H1 (cell line): ENCODE measurements around the gene CALR. TPM values are rescaled to one million over a fixed set of nuclear protein-coding genes. Genes with fewer than 3 reads are reported as not detected.

Experiments used
- CTCF ChIA-PET: fragments of 300-600 bp; sonication (Branson Sonifier 250); formaldehyde crosslinking; loops from one replicate; lab custom pipeline; 2021; ENCODE audit not compliant: partially characterized antibody; lab: Charles Lee
- POLR2A ChIA-PET: fragments of 300-600 bp; sonication (Branson Sonifier 250); formaldehyde crosslinking; loops from one replicate; lab custom pipeline; 2021; ENCODE audit warnings: inconsistent platforms; ENCODE audit not compliant: partially characterized antibody; lab: Charles Lee
- DNase-seq, 2 experiments: peaks; one replicate each; pipeline versions ENCODE4 v3.0.0 to v3.0.0-alpha.2; 2010 to 2022; ENCODE audit warnings: low spot score in 2 of 2, low read depth in 1 of 2, mixed read lengths in 1 of 2
- FAIRE-seq: peaks from 2 replicates; lab custom pipeline; 2011; peaks lifted over from hg19 to GRCh38; lab: Jason Lieb, UNC
- H2AFZ ChIP-seq: 2 replicates; pipeline ENCODE4 v1.8.1; 2012; ENCODE audit warnings: low read length, inconsistent platforms
- H2AK5ac ChIP-seq: 2 replicates; pipeline ENCODE4 v1.6.1; 2013; ENCODE audit warnings: low read depth, low read length
- H2BK120ac ChIP-seq: replicated peaks from 2 replicates; pipeline ENCODE3; 2013; ENCODE audit warnings: low read depth, low read length, inconsistent platforms
- H2BK12ac ChIP-seq: 2 replicates; pipeline ENCODE4 v1.6.1; 2013; ENCODE audit warnings: low read depth, low read length
- H2BK15ac ChIP-seq: 2 replicates; pipeline ENCODE4 v1.6.1; 2013; ENCODE audit warnings: low read length
- H2BK20ac ChIP-seq: 2 replicates; pipeline ENCODE4 v1.6.1; 2013; ENCODE audit warnings: low read length
- H2BK5ac ChIP-seq: 2 replicates; pipeline ENCODE4 v1.6.1; 2013; ENCODE audit warnings: low read depth, low read length
- H3K14ac ChIP-seq: 2 replicates; pipeline ENCODE4 v1.6.1; 2013; ENCODE audit warnings: inconsistent platforms; ENCODE audit not compliant: insufficient read length
- H3K18ac ChIP-seq: 2 replicates; pipeline ENCODE4 v1.6.1; 2013; ENCODE audit warnings: low read length; ENCODE audit errors: extremely low read depth
- H3K23ac ChIP-seq: 2 replicates; pipeline ENCODE4 v1.6.1; 2013; ENCODE audit warnings: inconsistent platforms; ENCODE audit not compliant: insufficient read length
- H3K23me2 ChIP-seq: 2 replicates; pipeline ENCODE4 v1.6.1; 2013; ENCODE audit warnings: low read depth, low read length
- H3K27ac ChIP-seq: 2 replicates; pipeline ENCODE4 v1.6.1; 2011; ENCODE audit warnings: low read depth, low read length, inconsistent platforms
- H3K27me3 ChIP-seq, 4 experiments: replicated peaks in 1 of 4; 1 replicate in 1 of 4; 2 replicates in 3 of 4; pipeline versions ENCODE4 v1.6.1 to v1.8.1; 2011 to 2013; ENCODE audit warnings: low read length in 3 of 4, mild to moderate bottlenecking in 3 of 4, inconsistent platforms in 2 of 4, mixed read lengths in 2 of 4, moderate library complexity in 1 of 4; ENCODE audit not compliant: control insufficient read depth in 3 of 4, insufficient read depth in 3 of 4; ENCODE audit errors: extremely low read depth in 1 of 4
- H3K36me3 ChIP-seq, 4 experiments: 2 replicates each; pipeline versions ENCODE4 v1.6.1 to v1.8.1; 2011 to 2013; ENCODE audit warnings: mild to moderate bottlenecking in 4 of 4, low read length in 3 of 4, moderate library complexity in 2 of 4, control low read depth in 1 of 4, inconsistent platforms in 1 of 4; ENCODE audit not compliant: insufficient read depth in 4 of 4, control insufficient read depth in 2 of 4
- H3K4ac ChIP-seq: replicated peaks from 2 replicates; pipeline ENCODE3; 2013; ENCODE audit warnings: low read length, low read depth, mixed read lengths, inconsistent platforms; ENCODE audit not compliant: insufficient read length
- H3K4me1 ChIP-seq, 4 experiments: replicated peaks in 1 of 4; 1 replicate in 1 of 4; 2 replicates in 3 of 4; pipeline versions ENCODE4 v1.6.1 to v1.8.1; 2011 to 2013; ENCODE audit warnings: low read length in 3 of 4, inconsistent platforms in 2 of 4, mixed read lengths in 1 of 4; ENCODE audit not compliant: insufficient read depth in 4 of 4, control insufficient read depth in 3 of 4
- H3K4me2 ChIP-seq, 2 experiments: 2 replicates each; pipeline versions ENCODE4 v1.6.1 to v1.8.1; 2011 to 2013; ENCODE audit warnings: low read depth in 2 of 2, low read length in 2 of 2, control low read depth in 1 of 2, inconsistent platforms in 1 of 2, mild to moderate bottlenecking in 1 of 2; ENCODE audit not compliant: insufficient read depth in 1 of 2
- H3K4me3 ChIP-seq, 4 experiments: fragments of 200-600, 300-600 bp in 1 of 4; sonication (generic), shearing (Covaris generic), sonication (Bioruptor Twin) in 1 of 4; 2 replicates each; pipeline versions ENCODE4 v1.5.1 to v1.8.1; 2011 to 2016; ENCODE audit warnings: low read length in 4 of 4, low read depth in 3 of 4, control low read depth in 2 of 4, inconsistent platforms in 2 of 4, mild to moderate bottlenecking in 2 of 4, mixed read lengths in 1 of 4, moderate library complexity in 1 of 4; ENCODE audit not compliant: insufficient read depth in 2 of 4; ENCODE audit errors: extremely low read depth in 1 of 4
- H3K56ac ChIP-seq: replicated peaks from 2 replicates; pipeline ENCODE3; 2013; ENCODE audit warnings: low read depth, mild to moderate bottlenecking, mixed read lengths, low read length, inconsistent platforms; ENCODE audit not compliant: insufficient read length
- H3K79me1 ChIP-seq: 2 replicates; pipeline ENCODE4 v1.6.1; 2013; ENCODE audit warnings: low read depth, low read length, control low read depth
- H3K79me2 ChIP-seq, 2 experiments: 2 replicates each; pipeline versions ENCODE4 v1.6.1 to v1.8.1; 2012 to 2013; ENCODE audit warnings: low read length in 2 of 2, mild to moderate bottlenecking in 2 of 2, inconsistent platforms in 1 of 2; ENCODE audit not compliant: insufficient read depth in 2 of 2, control insufficient read depth in 1 of 2
- H3K9ac ChIP-seq, 4 experiments: replicated peaks in 1 of 4; 1 replicate in 1 of 4; 2 replicates in 3 of 4; pipeline versions ENCODE4 v1.6.1 to v1.8.1; 2011 to 2013; ENCODE audit warnings: low read depth in 3 of 4, low read length in 3 of 4, control low read depth in 2 of 4, mild to moderate bottlenecking in 2 of 4, moderate library complexity in 2 of 4, inconsistent platforms in 1 of 4; ENCODE audit errors: extremely low read depth in 1 of 4
- H3K9me3 ChIP-seq, 2 experiments: 2 replicates each; pipeline versions ENCODE4 v1.6.1 to v1.8.1; 2012 to 2013; ENCODE audit warnings: mild to moderate bottlenecking in 2 of 2, moderate library complexity in 2 of 2, control low read depth in 1 of 2, inconsistent platforms in 1 of 2, low read depth in 1 of 2, low read length in 1 of 2, mixed read lengths in 1 of 2; ENCODE audit not compliant: insufficient read depth in 2 of 2
- H4K20me1 ChIP-seq, 2 experiments: replicated peaks in 1 of 2; 2 replicates each; pipeline versions ENCODE3 to v1.8.1; 2011 to 2013; ENCODE audit warnings: inconsistent platforms in 2 of 2, low read length in 2 of 2, mild to moderate bottlenecking in 1 of 2; ENCODE audit not compliant: insufficient read depth in 2 of 2, control insufficient read depth in 1 of 2
- H4K5ac ChIP-seq: 2 replicates; pipeline ENCODE4 v1.6.1; 2013; ENCODE audit warnings: low read length, low read depth, mixed read lengths, inconsistent platforms; ENCODE audit not compliant: insufficient read length
- H4K8ac ChIP-seq: 2 replicates; pipeline ENCODE4 v1.8.0; 2013; ENCODE audit warnings: mild to moderate bottlenecking, moderate library complexity, low read length, inconsistent platforms; ENCODE audit not compliant: insufficient read depth; ENCODE audit errors: extremely low read depth
- H4K91ac ChIP-seq: replicated peaks from 2 replicates; pipeline ENCODE3; 2013; ENCODE audit warnings: low read length, mixed read lengths, inconsistent platforms; ENCODE audit not compliant: insufficient read length
- SP4 ChIP-seq: IDR thresholded peaks from 2 replicates; pipeline ENCODE4 v1.6.1; 2012; ENCODE audit warnings: low read length, inconsistent platforms
- WGBS, 2 experiments: shearing (Covaris generic) in 1 of 2; methylation state at CpG; one replicate each; pipeline versions ENCODE4 v1.1.6 to v1.1.7; 2013 to 2015; ENCODE audit warnings: low lambda C conversion rate in 2 of 2, mixed read lengths in 2 of 2, inconsistent platforms in 1 of 2, low coverage in 1 of 2, missing lambda C conversion rate in 1 of 2; ENCODE audit not compliant: insufficient replicate concordance in 2 of 2, insufficient coverage in 1 of 2, insufficient read length in 1 of 2; ENCODE audit errors: extremely low coverage in 1 of 2, missing lambda C conversion rate in 1 of 2; 5-methylcytosine and 5-hydroxymethylcytosine counted together
- polyA plus RNA-seq, 7 experiments: library from polyadenylated mRNA; depleted of rRNA in 3 of 7; stranded (reverse) in 5 of 7; unstranded in 2 of 7; fragments of >200 nt in 5 of 7; fragments of 200-250 nt in 2 of 7; gene quantifications; 1 replicate in 5 of 7; 2 replicates in 1 of 7; 4 replicates in 1 of 7; pipeline versions ENCODE4 v1.2.1 to v1.2.3, GENCODE V29; 2011 to 2013; ENCODE audit warnings: missing spikeins in 2 of 7, mixed read lengths in 2 of 7
- total RNA-seq: library from RNA; stranded (reverse); fragmentation: NEBNext Ultra II Directional; extraction: Animal tissue kit (Norgen Biotek cat#: 25700); gene quantifications from 2 replicates; pipeline ENCODE4 v1.2.1, GENCODE V29; 2021
- TF ChIP-seq, protein P1 (sequence below): IDR thresholded peaks from 2 replicates; pipeline ENCODE4 v1.6.1; 2011; ENCODE audit warnings: low read length, improper control_type of control experiment

CALR gene
- total and polyA plus RNA-seq, 2 of the 8 experiments (the other 6 are each of a cell fraction or from before 2014, with no cell fraction given): 591 to 1,155 TPM

DNA sequence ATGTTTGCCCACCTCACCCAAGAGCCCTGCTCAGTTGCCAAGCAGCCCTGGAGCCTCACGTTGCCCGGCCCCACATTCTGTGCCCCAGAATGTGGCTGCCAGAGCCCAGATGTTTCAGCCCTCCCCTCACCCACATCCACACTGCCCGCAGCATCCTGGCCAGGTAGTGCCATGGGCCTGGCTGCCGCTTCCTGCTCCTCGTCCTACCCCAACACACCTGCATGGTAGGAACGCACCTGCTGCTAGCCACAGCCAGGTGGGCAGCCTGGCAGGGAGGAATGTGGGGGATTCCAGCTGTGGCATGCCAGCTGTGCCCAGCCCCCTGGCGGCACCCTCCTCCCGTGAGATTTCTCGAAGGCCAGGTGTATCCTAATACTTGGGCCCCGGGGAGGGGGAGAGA is 49.4 kb downstream of the CALR start:
- Histone ChIP-seq H2AFZ (no peak overlapping the region), H3K27me3 (peaks cover 0 to 59% (median 50%) of the 10 kb centered on the region in 4 experiments; a peak in 6 of 7 replicates), H2BK15ac (no peak overlapping the region), H3K9ac (no peak overlapping the region), H3K4me2 (no peak overlapping the region), H4K5ac (no peak overlapping the region), H3K14ac (no peak overlapping the region), H3K23me2 (peaks cover 26% of the 10 kb centered on the region), H3K4me3 (no peak overlapping the region), H3K79me1 (no peaks in the 10 kb centered on the region), H2BK12ac (peak overlapping the region; percentile 63; the same call in 1 of the 2 replicates), H3K27ac (no peak overlapping the region), H4K20me1 (peaks cover 0 to 26% of the 10 kb centered on the region in 2 experiments), H3K23ac (no peak overlapping the region), H2AK5ac (no peak overlapping the region), H2BK5ac (no peak overlapping the region), H2BK20ac (no peak overlapping the region), H3K18ac (no peak overlapping the region), H4K8ac (no peak overlapping the region), H3K9me3 (no peaks in the 10 kb centered on the region), H2BK120ac (no peak overlapping the region), H3K56ac (no peak overlapping the region), H3K36me3 (no peaks in the 10 kb centered on the region), H3K79me2 (no peaks in the 10 kb centered on the region), H4K91ac (no peak overlapping the region), H3K4ac (no peak overlapping the region), H3K4me1 (peaks cover 0 to 13% (median 5%) of the 10 kb centered on the region in 4 experiments; a peak in 4 of 7 replicates)
- TF ChIP-seq, protein P1, sequence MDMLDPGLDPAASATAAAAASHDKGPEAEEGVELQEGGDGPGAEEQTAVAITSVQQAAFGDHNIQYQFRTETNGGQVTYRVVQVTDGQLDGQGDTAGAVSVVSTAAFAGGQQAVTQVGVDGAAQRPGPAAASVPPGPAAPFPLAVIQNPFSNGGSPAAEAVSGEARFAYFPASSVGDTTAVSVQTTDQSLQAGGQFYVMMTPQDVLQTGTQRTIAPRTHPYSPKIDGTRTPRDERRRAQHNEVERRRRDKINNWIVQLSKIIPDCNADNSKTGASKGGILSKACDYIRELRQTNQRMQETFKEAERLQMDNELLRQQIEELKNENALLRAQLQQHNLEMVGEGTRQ: no peak
- TF ChIP-seq SP4: no peak
- ChIA-PET CTCF (no interaction called here), POLR2A (no interaction called here)
- FAIRE-seq: no peak
- DNase-seq: no peak
- WGBS, 2 experiments: 72% methylated on average over 10 of the region's 10 CpGs; no CpG with 5 or more reads in 1 of the 2 experiments
